Measurements from ENCODE around the gene ALG9.

The ALG9 gene

GRCh38 chr11:111796696-111797095 lies 74.7 kb downstream of the ALG9 start:
- no peak for DNase-seq (ENCODE audit: low spot score)
- in situ Hi-C loops (cut with MboI; ENCODE audit: low pct_unique_long_range_greater_than_20kb, low sequenced_read_pairs, unreplicated experiment) = no loop called here
- no peak for TF ChIP-seq CTCF (IDR thresholded peaks at IDR 0.05; ENCODE audit: extremely low read depth, insufficient read depth, missing control alignments)

- TF ChIP-seq CTCF (IDR thresholded peaks at IDR 0.05; ENCODE audit: extremely low read depth, insufficient read depth, missing control alignments) = no peak
- in situ Hi-C loops (cut with MboI; ENCODE audit: low pct_unique_long_range_greater_than_20kb, low sequenced_read_pairs, unreplicated experiment) = no loop called here
- no peak for DNase-seq (ENCODE audit: low spot score)
These were observed 75.9 kb downstream of the ALG9 start for GRCh38 chr11:111795334-111795985.

- in situ Hi-C loops (cut with MboI; ENCODE audit: low pct_unique_long_range_greater_than_20kb, low sequenced_read_pairs, unreplicated experiment) = no loop called here
- no peak for DNase-seq (ENCODE audit: low spot score)
- TF ChIP-seq CTCF (IDR thresholded peaks at IDR 0.05; ENCODE audit: extremely low read depth, insufficient read depth, missing control alignments) = no peak
These were observed 77.5 kb downstream of the ALG9 start for GRCh38 chr11:111793863-111794262.

- in situ Hi-C loops (cut with MboI; ENCODE audit: low pct_unique_long_range_greater_than_20kb, low sequenced_read_pairs, unreplicated experiment) = no loop called here
- DNase-seq (ENCODE audit: low spot score) = no peak
- no peak for TF ChIP-seq CTCF (IDR thresholded peaks at IDR 0.05; ENCODE audit: extremely low read depth, insufficient read depth, missing control alignments)
These were observed 78.4 kb downstream of the ALG9 start for GRCh38 chr11:111792955-111793500.

GRCh38 chr11:111792314-111792713 lies 79.1 kb downstream of the ALG9 start:
- in situ Hi-C loops (cut with MboI; ENCODE audit: low pct_unique_long_range_greater_than_20kb, low sequenced_read_pairs, unreplicated experiment) = no loop called here
- TF ChIP-seq CTCF (IDR thresholded peaks at IDR 0.05; ENCODE audit: extremely low read depth, insufficient read depth, missing control alignments) = no peak
- no peak for DNase-seq (ENCODE audit: low spot score)

GRCh38 chr11:111788464-111788863 lies 82.9 kb downstream of the ALG9 start:
- TF ChIP-seq CTCF (IDR thresholded peaks at IDR 0.05; ENCODE audit: extremely low read depth, insufficient read depth, missing control alignments) = no peak
- DNase-seq (ENCODE audit: low spot score) = no peak
- in situ Hi-C loops (cut with MboI; ENCODE audit: low pct_unique_long_range_greater_than_20kb, low sequenced_read_pairs, unreplicated experiment) = no loop called here
